Measurements from ENCODE around the gene MAEA. TPM values are rescaled to one million over a fixed set of nuclear protein-coding genes. Genes with fewer than 3 reads are reported as not detected.

The MAEA gene
- polyA plus RNA-seq (ENCODE audit: insufficient read length in 10 of 10), result 10 to 100 TPM; 27.1 to 44.9 (median 35.5) TPM
- long read RNA-seq, donor 1, transcript MAEA-202 (9 exons, 2,222 nt), result major isoform, 9 of 23 reads
- long read RNA-seq, donor 1, partial matches to known transcripts, result 13 of 23 reads
- long read RNA-seq, donor 1, other reads (novel, unspliced or antisense), result 0 of 23 reads
- long read RNA-seq, donor 2, transcript MAEA-202 (9 exons, 2,222 nt), result major isoform, 8 of 32 reads
- long read RNA-seq, donor 2, partial matches to known transcripts, result 23 of 32 reads
- long read RNA-seq, donor 2, other reads (novel, unspliced or antisense), result 0 of 32 reads
- long read RNA-seq, donor 3, result 0 reads
- long read RNA-seq, donor 4, transcript MAEA-202 (9 exons, 2,222 nt), result major isoform, 7 of 8 reads
- long read RNA-seq, donor 4, partial matches to known transcripts, result 0 of 8 reads
- long read RNA-seq, donor 4, other reads (novel, unspliced or antisense), result 0 of 8 reads
- long read RNA-seq, donor 5, transcript MAEA-202 (9 exons, 2,222 nt), result major isoform, 10 of 13 reads
- long read RNA-seq, donor 5, partial matches to known transcripts, result 0 of 13 reads
- long read RNA-seq, donor 5, other reads (novel, unspliced or antisense), result 0 of 13 reads
- long read RNA-seq, donor 6, transcript MAEA-202 (9 exons, 2,222 nt), result major isoform, 17 of 17 reads
- long read RNA-seq, donor 6, partial matches to known transcripts, result 0 of 17 reads
- long read RNA-seq, donor 6, other reads (novel, unspliced or antisense), result 0 of 17 reads
- long read RNA-seq, donor 7, transcript MAEA-202 (9 exons, 2,222 nt), result major isoform, 6 of 41 reads
- long read RNA-seq, donor 7, partial matches to known transcripts, result 34 of 41 reads
- long read RNA-seq, donor 7, other reads (novel, unspliced or antisense), result 0 of 41 reads
- long read RNA-seq, donor 8, transcript MAEA-202 (9 exons, 2,222 nt), result major isoform, 6 of 6 reads
- long read RNA-seq, donor 8, partial matches to known transcripts, result 0 of 6 reads
- long read RNA-seq, donor 8, other reads (novel, unspliced or antisense), result 0 of 6 reads
- long read RNA-seq, donor 9, partial matches to known transcripts, result 0 of 1 reads
- long read RNA-seq, donor 9, other reads (novel, unspliced or antisense), result 0 of 1 reads

- DNase-seq, result peak; percentile 96 to 99 (median 98)
Measured at GRCh38 chr4:1289207-1290164, at the start of gene MAEA. Gene MAEA, plus strand, starts transcription at chr4:1289891. Its CDS starts 23 bp downstream, at chr4:1289914.

GRCh38 chr4:1239950-1240307 is 49.8 kb upstream of the MAEA start:
- DNase-seq, result no peak

GRCh38 chr4:1240721-1241465 is 48.8 kb upstream of the MAEA start:
- DNase-seq, result no peak

DNA sequence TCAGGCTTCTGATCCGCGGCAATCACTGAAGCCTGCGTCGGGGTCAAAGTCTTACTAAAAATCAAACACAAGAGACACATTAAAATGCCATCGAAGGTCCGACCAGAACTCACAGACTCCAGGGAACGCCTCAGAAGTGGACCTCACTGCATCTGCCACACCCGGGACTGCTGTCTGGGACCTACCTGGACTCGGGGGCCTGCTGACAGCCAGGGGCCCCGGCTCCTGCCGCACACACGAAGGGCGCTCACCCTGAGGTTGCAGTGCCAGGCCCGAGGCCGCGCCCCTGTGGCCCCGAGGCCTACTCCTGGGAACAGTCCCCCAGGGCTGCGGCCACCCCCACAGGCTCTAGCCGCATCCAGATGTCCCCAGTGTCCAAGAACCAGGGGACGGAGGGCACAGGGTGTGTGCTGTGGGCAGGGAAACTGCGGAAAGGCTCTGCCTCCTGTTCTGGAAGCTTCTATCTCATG is 48.2 kb upstream of the MAEA start:
- no peak for DNase-seq

DNA sequence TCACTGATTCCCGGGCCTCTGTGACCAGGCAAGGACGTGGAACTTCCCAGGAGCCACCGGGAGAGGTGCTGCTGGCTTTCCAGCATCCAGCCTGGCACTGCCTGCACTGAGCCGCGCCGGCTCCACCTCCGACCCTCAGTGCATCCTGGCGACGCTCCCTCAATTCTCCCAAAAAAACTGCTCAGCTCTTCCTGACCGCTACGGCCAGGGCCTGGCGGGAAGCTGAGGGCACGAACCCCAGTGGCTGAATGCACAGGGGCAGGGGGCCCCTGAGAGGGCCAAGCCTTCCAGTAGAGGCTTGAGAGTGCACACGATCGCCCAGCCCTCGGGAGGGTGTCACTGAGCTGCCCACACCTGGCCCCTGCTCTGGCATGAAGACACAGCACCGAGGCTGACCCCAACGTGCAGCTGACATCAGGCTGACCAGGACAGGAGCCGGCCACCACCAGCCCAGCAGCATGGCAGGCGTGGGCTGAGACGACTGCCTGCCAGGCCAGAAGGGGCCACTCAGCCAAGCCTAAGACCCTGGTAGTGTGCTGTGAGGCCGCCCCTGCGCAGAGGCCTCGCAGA is 47.7 kb upstream of the MAEA start:
- no peak for DNase-seq

GRCh38 chr4:1242506-1243450 is 46.9 kb upstream of the MAEA start:
- DNase-seq, result no peak

DNA sequence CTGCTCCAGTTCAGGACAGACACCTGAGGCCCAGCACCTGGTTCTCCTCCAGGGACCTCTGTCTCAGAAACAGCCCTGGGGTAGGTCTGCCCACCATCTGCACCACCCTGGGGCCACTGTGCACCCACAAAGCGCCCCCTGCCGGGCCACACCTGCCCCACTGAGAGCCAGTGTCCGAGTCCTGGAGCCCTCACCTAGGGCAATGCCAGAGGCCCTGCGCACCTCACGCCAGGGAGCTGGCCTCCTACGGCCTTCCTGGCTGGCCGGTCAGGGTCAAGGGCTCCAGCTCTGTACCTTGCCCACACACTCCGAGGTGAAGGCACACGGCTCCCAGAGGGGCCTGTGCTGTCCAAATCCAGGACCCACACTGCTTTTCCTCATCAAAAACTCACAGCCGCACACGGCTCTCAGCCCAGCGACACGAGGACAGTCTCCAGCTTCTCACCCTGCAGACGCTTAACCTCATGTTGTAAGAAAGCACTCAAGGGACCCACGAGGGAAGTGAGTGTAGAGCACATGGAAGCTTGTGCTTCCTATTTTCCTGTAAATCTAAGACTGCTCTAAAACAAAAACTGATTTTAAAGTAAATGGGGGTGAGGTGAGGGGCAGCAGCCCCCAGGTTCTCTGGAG is 46.1 kb upstream of the MAEA start:
- DNase-seq, result peak in 1 of 3 donors; percentile 40

GRCh38 chr4:1244081-1244977 is 45.4 kb upstream of the MAEA start:
- DNase-seq, result no peak

GRCh38 chr4:1244978-1245471 is 44.7 kb upstream of the MAEA start:
- DNase-seq, result no peak

DNA sequence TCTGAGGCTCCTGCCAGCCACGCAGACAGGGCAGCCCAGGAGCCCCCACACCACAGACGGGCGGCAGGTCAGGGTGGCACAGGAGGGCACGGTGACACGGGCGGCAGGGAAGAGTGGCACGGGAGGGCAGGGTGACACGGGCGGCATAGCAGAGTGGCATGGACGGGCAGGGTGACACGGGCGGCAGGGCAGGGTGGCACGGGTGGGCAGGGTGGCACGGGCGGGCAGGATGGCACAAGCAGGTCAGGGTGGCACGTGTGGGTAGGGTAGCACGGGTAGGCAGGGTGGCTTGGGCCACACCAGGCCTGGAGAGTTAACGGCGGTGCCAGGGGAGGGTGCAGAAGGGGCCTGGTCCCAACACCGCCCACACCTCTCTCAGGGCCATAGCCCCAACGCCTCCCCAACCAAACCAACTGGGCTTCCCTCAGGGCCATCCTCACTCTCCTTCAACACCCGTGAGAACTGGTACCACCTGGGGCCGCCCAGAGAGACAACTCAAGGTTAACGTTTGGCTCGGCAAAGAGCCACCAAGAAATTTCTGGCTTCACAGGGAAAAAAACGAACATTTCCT is 44.1 kb upstream of the MAEA start:
- no peak for DNase-seq

DNA sequence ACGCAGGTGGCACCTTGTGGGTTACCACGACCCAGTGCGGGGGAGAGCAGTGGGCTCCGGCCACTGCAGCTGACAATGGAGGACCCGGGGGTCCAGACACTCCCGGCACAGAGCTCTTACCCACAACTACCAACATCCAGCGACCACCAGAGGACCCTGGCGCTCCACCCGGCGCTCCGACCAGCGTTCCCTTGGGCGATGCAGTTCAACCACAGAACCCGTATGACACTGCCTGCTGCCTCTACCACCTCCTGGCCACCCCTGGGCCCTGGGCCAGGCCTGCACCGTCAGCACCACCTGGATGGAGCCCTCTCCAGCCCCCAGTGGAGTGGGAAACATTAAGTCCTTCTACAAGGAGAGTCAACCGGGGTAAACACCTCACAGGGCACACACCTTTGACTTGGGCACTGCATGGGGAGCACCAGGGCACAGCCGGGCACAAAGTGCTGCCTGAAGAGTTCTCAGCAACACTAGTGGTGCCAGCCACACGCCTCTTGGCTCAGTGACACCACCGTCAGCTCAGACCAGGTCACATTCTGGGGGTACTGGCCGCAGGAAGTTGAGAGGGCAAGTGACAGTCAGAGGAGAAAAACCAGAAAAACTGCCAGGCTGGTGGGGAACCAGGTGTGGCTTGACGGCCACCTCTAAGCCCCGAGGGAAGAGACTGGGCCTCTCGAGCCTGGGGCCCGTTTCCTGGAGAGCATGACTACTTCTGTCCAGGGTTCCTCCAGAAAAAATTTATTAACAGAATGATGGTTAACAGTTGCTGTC is 43.4 kb upstream of the MAEA start:
- no peak for DNase-seq

DNA sequence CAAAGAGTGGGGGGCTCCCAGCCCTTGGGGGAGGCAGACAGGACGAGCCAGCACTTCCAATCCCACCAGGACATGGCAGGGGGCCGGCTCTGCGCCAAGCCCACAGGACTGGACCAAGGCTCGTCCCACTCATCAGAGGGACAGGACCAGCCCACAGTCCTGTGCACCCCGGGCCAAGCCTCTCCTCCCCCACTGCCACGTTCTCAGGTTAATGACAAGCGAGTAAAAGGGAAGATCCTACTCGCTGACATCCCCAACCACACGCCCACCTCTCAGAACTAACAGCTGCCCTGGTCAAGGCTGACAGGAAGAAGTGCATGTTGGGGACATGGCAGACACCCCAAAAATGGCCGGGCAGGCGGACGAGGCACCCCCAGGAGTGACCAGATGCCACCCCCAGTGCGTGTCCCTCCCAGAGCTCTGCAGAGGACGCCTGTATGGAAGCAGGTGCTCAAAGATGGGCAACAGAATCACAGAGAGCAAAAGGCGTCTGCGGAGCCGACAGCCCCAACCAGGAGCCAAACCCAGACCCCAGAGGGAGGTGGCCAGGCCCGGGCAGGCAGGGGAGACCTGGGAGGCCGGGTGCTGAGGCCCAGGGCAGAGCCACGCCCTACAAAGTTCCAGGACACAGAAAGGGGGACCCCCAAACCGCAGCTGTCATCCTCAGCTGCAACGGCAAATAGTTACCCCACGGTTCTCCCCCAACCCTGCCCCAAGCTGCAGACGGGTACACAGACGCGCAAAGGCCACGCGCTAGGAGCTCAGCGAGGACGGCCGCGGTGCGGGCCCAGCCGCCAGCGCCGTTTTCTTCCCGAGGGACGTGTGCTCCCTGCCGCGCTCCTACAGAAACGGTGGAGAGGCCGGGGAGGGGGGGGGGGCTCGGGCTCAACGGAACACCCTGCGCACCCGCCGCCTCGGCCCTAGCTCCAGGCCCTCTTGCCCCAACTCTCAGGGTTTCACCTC is 42.5 kb upstream of the MAEA start:
- DNase-seq, result peak in 1 of 3 donors; percentile 34

GRCh38 chr4:1247864-1248244 is 41.8 kb upstream of the MAEA start:
- no peak for DNase-seq

Data from muscle of back (tissue), 13 donors.